GM19238 (cell line): ENCODE results near the gene PRELID1.

Experiments used
- DNase-seq: peaks from one replicate; pipeline ENCODE4 v3.0.0; 2011; ENCODE audit warnings: low spot score; ENCODE audit not compliant: insufficient read length

Gene PRELID1

GRCh38 chr5:177313561-177314259, 10.1 kb downstream of the PRELID1 start:
- no peak for DNase-seq

- DNase-seq = no peak
Measured at GRCh38 chr5:177314376-177315342, 11.1 kb downstream of the PRELID1 start.

- no peak for DNase-seq
Measured at GRCh38 chr5:177315411-177315810, 11.8 kb downstream of the PRELID1 start.

GRCh38 chr5:177316005-177316404, 12.4 kb downstream of the PRELID1 start:
- DNase-seq = no peak

- no peak for DNase-seq
Measured at GRCh38 chr5:177317959-177318377, 14.4 kb downstream of the PRELID1 start.

GRCh38 chr5:177319913-177320588, 16.5 kb downstream of the PRELID1 start:
- no peak for DNase-seq

- no peak for DNase-seq
Measured at GRCh38 chr5:177320879-177321278, 17.3 kb downstream of the PRELID1 start.

GRCh38 chr5:177325868-177326381, 22.3 kb downstream of the PRELID1 start:
- no peak for DNase-seq

GRCh38 chr5:177327539-177328522, 24.2 kb downstream of the PRELID1 start:
- DNase-seq = no peak

- DNase-seq = no peak
Measured at GRCh38 chr5:177328545-177329231, 25.1 kb downstream of the PRELID1 start.

- DNase-seq = no peak
Measured at GRCh38 chr5:177329883-177330282, 26.3 kb downstream of the PRELID1 start.

GRCh38 chr5:177330991-177331842, 27.6 kb downstream of the PRELID1 start:
- no peak for DNase-seq

GRCh38 chr5:177332031-177332895, 28.7 kb downstream of the PRELID1 start:
- DNase-seq = no peak

- no peak for DNase-seq
Measured at GRCh38 chr5:177332896-177333260, 29.3 kb downstream of the PRELID1 start.

- DNase-seq = no peak
Measured at GRCh38 chr5:177333420-177334154, 30.0 kb downstream of the PRELID1 start.

- DNase-seq = no peak
Measured at GRCh38 chr5:177334155-177334551, 30.6 kb downstream of the PRELID1 start.
